GM21576 (cell line): Measurements from ENCODE around the gene NAP1L4.
A peak's percentile ranks its signal among the peaks of the same experiment; 100 is the strongest.

Source experiments
- ATAC-seq: cut with Tn5 transposase; IDR thresholded peaks from one replicate; pipeline ENCODE4 v1.9.1; 2021; ENCODE audit warnings: mild to moderate bottlenecking, moderate library complexity; ENCODE audit not compliant: unreplicated experiment

NAP1L4 gene

GRCh38 chr11:2994336-2994730, 2.2 kb upstream of the NAP1L4 start:
- ATAC-seq, result no peak

GRCh38 chr11:2992997-2993325, 832 bp upstream of the NAP1L4 start:
- no peak for ATAC-seq

GRCh38 chr11:2991452-2992233, 486 bp downstream of the NAP1L4 start:
- peak; percentile 34 for ATAC-seq

DNA sequence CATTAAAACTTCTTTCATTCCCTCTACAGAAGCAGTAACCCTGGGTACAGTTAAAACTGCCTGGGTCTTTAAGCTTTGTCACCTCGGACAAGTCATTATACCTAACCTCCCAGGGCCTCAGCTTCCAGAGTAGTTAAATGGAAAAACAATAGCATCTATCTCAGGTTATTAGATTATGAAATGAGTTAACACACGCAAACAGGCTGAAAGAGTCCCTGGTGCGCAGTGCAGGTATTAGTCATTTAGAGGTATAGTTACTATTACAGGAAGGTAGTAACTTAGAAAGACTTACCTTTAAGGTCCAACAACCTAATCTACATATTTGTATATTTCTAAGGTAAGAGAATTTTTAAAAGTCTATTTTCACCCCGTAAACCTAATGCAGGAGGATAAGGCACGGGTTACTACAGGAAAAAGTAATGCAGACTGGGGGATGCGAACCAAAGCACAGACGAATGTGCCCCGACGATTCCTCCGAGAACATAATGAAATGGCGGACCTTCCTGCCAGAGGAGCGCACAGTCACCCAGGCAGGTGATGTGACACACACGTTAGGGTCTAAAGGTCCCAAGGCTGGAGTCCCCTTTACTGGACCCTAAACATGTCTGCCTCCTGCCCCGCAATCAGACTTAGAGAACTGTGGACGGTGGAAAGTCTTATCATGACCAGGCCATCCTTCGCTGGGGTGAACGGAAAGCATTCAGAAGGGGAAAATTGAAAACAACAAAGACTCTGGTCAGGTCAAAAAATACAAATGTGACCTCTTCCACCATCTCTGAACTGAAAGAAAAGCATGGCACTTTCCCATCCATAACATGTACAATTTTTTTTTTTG, 1.3 kb downstream of the NAP1L4 start:
- no peak for ATAC-seq

DNA sequence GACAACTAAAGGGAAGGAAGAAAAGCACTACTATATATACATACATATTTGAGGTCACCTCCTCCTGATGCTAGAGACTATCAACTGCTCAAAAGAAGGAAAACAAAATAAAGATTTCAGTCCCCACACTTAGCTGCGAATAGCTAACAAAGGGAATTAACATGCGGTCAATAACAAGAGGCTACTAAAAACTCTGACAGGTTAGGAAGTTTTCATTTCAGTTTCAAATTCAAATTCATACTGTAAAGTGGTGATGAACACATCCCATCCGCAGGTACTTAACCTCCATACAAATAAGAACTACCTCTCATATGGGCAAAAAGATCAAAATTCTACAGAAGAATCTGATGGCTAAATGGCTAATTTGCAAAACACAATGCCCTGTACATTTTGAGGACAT, 2.6 kb downstream of the NAP1L4 start:
- no peak for ATAC-seq

- no peak for ATAC-seq
These were observed 3.1 kb downstream of the NAP1L4 start for GRCh38 chr11:2989006-2989405.

- ATAC-seq, result no peak
These were observed 4.0 kb downstream of the NAP1L4 start for GRCh38 chr11:2987881-2988861.

DNA sequence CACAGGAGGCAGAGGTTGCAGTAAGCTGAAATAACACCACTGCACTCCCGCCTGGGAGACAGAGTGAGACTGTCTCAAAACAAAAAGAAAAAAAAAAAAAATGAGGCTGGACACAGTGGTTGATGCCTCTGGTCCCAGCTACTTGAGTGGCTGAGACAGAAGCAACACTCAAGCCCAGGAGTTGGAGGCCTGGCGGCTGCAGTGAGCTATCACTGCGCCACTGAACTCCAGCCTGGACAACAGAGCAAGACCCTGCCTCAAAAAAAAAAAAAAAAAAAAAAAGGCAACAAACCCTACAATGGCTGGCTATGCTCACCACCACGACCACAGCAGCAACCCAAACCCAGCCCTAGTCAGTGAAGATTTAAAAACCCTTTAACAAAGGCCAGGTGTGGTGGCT, 8.2 kb downstream of the NAP1L4 start:
- ATAC-seq, result no peak

DNA sequence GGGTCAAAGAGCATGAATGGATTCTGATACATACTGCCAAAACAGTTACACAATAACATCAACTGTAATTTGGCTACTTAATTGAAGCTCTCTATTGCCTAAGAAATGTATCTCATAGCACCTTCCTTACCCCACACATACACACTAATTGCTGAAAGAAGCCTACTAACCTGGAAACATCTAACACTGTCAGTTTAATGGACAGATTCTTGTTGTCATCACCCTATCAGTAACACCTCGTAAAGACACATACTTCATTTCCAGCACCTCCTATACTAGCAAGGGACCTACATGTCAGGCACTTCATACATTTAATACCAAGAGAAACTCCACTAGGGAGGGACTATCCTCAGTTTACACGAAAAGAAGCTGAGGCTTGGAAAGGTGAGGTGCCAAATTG, 9.9 kb downstream of the NAP1L4 start:
- ATAC-seq, result no peak

DNA sequence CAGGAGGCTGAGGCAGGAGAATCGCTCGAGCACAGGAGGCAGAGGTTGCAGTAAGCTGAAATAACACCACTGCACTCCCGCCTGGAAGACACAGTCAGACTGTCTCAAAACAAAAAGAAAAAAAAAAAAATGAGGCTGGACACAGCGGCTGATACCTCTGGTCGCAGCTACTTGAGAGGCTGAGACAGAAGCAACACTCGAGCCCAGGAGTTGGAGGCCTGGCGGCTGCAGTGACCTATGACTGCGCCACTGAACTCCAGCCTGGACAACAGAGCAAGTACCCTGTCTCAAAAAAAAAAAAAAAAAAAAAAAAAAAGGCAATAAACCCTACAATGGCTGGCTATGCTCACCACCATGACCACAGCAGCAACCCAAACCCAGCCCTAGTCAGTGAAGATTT, 11.0 kb downstream of the NAP1L4 start:
- ATAC-seq, result no peak

DNA sequence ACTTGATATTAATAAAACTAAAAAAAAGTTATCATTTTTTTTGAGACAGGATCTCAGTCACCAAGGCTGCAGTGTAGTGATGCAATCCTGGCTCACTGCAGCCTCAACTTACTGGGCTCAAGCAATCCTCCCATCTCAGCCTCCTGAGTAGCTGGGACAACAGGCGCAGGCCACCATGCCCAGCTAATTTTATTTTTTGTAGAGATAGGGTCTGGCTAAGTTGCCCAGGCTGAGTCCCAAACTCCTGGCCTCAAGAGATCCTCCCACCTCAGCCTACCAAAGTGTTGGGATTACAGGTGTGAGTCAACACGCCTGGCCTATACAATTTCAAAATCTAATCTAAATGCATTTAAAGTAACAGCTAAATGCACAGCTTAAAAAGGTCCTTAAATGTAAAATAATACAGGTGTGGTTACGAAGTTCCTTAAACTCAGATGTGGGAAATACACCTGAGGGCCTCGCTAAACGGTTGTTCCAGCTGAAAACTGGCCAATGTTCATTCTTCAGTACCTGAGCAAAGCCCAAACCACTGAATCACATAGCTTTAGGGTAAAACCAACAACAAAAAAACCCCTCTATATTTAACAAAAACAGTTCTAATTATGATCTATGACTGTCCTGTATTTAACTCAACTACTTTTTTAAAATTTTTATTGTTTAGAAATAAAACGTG, 11.8 kb downstream of the NAP1L4 start:
- no peak for ATAC-seq

GRCh38 chr11:2977113-2977512, 15.0 kb downstream of the NAP1L4 start:
- no peak for ATAC-seq

DNA sequence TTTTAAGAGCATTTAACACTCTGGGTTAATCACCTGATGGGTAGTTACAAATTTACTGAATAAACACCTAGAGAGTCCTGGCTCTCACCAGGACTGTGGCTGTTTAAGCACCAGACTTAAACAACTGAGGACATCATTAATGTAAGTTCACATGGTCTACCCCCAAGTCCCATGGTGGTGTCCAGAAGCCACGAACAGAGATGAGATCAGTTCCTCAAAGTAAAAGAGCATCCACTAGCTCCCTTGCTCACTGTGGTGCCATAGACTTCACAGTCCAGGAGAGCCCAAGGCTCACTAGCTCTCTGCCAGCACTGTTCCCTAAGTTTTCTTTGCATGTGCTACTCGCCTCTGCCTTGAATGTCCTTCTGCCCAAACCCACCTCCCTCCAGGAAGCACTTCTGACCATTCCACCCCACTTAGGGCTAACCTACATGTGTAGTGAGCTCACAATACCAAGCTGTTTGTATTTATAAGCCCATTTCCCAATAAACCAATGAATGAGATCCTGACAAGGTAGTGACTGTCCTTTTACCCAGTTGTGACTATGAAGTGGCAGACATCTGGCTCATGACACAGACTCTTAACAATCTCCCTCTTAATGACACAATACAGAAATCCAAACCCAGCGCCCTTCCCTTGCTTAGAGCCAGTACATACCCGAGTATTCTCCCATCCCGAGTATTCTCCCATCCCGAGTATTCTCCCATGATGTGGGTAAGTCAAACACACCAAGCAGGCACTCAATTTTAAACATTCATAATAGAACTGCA, 15.7 kb downstream of the NAP1L4 start:
- no peak for ATAC-seq

DNA sequence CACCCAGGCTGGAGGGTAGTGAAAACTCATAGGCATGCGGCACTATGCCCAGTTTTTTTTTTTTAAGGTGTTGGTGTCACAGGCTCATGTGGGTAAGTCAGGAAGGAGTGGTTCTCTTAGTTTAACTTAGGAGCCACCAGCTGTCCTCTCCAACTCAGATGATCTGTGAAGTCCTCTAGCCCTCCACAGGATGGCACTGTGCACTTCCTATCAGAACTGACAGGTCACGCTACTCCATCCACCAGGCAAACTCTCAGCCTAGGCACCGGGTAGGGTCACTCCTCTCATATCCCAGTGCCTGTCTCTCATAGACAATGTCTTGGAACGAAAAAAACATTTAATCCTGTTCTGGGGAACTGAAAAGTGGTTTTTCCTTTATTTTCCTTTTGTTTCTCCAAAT, 16.5 kb downstream of the NAP1L4 start:
- ATAC-seq, result no peak

DNA sequence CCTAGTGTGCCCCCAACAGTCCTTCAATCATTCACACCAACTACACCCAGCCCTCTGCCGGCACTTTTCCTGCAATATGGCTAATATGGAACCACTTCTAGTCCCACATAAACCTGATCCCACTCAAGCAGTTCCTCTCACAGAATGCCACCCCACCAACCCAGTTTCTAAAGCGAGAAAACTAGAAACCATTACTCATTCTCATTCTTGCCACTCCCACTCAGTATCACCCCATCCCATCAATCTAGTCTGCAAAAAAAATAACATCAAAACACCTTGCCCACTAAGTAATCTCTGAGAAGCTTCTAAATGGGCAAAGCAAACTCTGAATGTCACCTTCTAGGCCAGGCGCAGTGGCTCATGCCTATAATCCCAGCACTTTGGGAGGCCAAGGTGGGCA, 17.9 kb downstream of the NAP1L4 start:
- ATAC-seq, result no peak

DNA sequence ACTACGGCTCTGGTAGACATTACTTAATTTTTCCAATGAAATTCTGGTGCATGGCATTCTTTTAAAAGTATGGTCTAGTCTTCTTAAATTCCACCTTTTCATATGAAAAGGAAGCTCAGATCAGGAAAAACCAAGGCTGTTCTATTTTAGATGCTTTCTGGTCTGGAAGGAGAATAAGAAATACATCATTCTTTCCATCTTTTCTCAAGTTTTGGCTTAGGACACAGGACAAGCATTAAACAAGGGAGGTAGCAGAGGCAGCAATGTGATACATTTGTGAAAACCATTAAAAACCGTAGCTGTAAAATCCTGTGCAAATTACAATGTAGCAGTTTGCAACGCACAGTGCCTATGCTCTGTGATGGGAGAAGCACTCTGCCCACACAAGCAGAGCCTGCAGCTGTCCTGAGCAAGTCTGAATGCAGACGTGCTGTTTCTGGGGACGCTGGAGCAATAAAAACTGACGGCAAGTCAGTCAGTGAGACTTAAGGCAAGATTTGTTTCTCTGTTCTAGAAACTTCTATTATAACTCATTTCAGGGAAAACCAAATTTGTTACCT, 23.7 kb downstream of the NAP1L4 start:
- ATAC-seq, result no peak

DNA sequence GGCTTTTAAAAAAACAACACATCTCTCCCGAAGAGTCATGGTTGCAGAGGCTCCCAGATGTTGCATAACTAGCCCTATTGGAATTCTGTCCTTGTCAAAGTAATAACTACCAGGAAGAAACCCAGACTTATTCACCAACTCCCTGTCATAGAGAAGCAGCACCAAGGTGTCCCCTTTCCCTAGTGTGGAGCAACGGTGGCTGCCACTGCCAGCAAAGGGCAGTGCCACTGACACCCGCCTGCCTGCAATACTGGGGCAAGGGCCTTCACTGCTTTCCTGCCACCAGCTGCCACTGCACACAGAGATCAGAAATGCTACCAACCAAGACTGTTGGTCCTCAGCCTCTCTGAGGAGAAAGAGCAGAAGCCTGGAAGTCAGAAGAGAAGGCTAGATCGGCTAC, 27.3 kb downstream of the NAP1L4 start:
- no peak for ATAC-seq

GRCh38 chr11:2963761-2964160, 28.4 kb downstream of the NAP1L4 start:
- no peak for ATAC-seq

GRCh38 chr11:2963112-2963754, 28.9 kb downstream of the NAP1L4 start:
- no peak for ATAC-seq
